ENCODE measurements around the gene GALNT2. TPM values are rescaled to one million over a fixed set of nuclear protein-coding genes. Genes with fewer than 3 reads are reported as not detected.
A peak's percentile ranks its signal among the peaks of the same experiment; 100 is the strongest.

GALNT2 gene
- total and polyA plus RNA-seq, 12 donors = 22.3 to 220 (median 85.7) TPM

DNA sequence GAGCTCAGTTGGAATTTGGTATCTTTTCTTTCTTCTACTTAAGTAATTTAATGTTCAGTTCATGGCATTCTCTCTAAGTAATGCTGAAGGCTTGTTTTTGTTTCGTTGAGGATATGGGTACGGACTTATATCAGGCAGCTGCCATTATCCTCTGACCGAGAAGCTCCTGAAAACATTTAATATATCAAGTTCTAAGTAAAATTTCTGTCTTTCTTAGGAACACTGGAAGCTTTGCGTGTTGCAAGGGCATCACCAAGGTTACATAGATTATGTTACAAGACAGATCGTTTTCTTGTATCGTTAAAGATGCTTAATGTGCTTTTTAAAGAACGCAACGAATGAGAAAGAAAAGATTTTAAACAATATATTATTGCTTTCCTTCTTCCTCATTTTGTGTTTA is 1.0 kb upstream of the GALNT2 start:
- Histone ChIP-seq H3K27ac (peak overlapping the region; percentile 64 to 98 (median 85)), H3K36me3 (replicated peaks in 1 of 2) (no peaks in the 10 kb centered on the region), H3K4me3 (peak overlapping the region in 2 of 4 donors; percentile 27 to 96), H3K9me3 (replicated peaks in 1 of 3) (no peaks in the 10 kb centered on the region), H3K27me3 (no peaks in the 10 kb centered on the region), H3K4me1 (replicated peaks in 1 of 2) (peaks cover 17 to 35% of the 10 kb centered on the region in 2 donors)
- TF ChIP-seq POLR2A (IDR thresholded peaks at IDR 0.05) = no peak
- TF ChIP-seq, protein P1, sequence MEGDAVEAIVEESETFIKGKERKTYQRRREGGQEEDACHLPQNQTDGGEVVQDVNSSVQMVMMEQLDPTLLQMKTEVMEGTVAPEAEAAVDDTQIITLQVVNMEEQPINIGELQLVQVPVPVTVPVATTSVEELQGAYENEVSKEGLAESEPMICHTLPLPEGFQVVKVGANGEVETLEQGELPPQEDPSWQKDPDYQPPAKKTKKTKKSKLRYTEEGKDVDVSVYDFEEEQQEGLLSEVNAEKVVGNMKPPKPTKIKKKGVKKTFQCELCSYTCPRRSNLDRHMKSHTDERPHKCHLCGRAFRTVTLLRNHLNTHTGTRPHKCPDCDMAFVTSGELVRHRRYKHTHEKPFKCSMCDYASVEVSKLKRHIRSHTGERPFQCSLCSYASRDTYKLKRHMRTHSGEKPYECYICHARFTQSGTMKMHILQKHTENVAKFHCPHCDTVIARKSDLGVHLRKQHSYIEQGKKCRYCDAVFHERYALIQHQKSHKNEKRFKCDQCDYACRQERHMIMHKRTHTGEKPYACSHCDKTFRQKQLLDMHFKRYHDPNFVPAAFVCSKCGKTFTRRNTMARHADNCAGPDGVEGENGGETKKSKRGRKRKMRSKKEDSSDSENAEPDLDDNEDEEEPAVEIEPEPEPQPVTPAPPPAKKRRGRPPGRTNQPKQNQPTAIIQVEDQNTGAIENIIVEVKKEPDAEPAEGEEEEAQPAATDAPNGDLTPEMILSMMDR (IDR thresholded peaks at IDR 0.05) = no peak
- intact Hi-C loops (cut with DNase I) = no loop called here
- 7 to 20% (median 13%) methylated on average over 8 of the region's 8 CpGs for WGBS, 4 donors
- peak in 1 of 7 donors; percentile 30 for DNase-seq

DNA sequence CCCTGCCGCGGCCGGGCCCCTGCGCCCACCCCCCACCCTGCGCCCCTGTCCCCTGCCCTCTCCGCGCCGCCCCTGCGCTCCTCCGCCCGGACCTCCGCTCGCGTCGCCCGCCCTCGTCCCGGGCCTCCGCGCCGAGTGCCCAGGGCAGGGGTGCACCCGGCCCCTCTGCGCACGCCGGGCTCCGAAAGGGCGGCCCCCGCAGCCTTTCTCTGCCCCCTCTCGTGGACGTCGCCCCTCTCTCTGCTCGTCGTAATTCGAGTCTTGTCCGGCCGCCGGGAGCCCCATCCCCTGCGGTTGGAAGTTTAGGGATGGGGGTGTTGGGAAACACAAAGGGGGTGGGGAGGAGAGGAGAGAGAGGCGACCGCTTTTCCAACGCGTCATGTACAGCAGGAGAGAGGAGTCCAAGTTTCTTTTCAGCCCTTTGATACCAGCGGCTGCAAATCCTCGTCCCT is 407 bp downstream of the GALNT2 start:
- 0 to 1% (median 0%) methylated on average over 14 to 44 of the region's 44 CpGs for WGBS, 4 donors
- Histone ChIP-seq H3K27ac (peak overlapping the region; percentile 47 to 98 (median 83)), H3K4me3 (peak overlapping the region; percentile 80 to 96 (median 84)), H3K9me3 (replicated peaks in 1 of 3) (no peaks in the 10 kb centered on the region), H3K36me3 (replicated peaks in 1 of 2) (no peaks in the 10 kb centered on the region), H3K27me3 (no peaks in the 10 kb centered on the region), H3K4me1 (replicated peaks in 1 of 2) (peaks cover 18 to 44% of the 10 kb centered on the region in 2 donors)
- no peak for TF ChIP-seq POLR2A (IDR thresholded peaks at IDR 0.05)
- TF ChIP-seq, protein P1 (IDR thresholded peaks at IDR 0.05) = no peak
- intact Hi-C loops (cut with DNase I) = no loop called here
- peak in 6 of 7 donors; percentile 45 to 64 (median 56) for DNase-seq

DNA sequence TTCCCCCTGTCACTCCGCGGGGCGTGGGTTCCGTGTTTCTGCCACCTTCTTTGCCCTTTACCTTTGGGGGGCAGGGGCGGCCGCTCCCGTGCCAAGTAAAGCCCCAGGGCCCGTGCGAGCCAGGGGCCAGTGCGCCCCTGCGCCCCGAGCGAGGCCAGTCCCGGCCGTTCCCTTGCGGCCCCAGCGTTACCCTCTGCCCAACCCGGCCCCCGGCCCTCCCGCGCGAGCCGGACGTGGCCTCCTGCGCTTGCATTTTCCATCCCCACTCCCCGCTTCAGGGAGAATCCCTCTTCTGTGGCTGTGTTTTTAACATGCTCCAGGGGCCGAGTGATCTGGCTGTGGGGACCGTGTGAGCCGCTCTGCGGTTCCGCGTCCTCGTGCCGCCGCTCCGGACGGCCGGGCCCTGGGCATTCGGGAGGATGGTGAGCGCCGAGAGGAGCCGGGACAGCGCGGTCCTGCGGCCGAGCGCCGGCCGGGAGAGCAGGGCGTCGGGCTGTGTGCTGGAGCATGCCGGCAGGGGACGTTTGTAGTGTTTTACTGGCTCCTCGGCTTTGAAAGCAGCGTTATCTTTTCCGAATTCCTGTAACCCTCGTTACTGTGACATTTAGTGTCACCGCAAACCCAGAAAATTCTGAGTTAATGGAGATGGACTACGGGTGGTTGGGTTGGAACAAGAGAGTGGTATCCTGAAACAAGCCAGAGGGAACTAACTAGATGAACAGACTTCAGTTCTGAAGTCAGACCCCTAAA is 1.0 kb downstream of the GALNT2 start:
- H3K4me1 ChIP-seq (replicated peaks in 1 of 2) = peaks cover 20 to 50% of the 10 kb centered on the region in 2 donors
- TF ChIP-seq, protein P1 (IDR thresholded peaks at IDR 0.05) = no peak
- TF ChIP-seq POLR2A (IDR thresholded peaks at IDR 0.05) = peak in 1 of 2 donors; percentile 55
- DNase-seq = peak in 6 of 7 donors; percentile 36 to 65 (median 49)

DNA sequence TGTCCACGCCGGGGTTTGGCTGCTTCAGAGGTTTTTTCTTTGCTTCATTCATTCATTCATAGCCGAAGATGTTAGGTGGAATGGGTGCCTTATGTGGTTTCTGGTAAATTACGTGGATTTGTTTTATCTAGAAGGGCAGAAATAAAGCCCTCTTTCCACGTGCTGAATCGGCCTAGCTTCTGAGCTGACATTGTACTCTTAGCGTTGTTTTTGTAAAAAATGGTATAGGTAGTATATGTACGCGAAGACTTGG is 1.5 kb downstream of the GALNT2 start:
- peak in 1 of 7 donors; percentile 47 for DNase-seq
- H3K9me3 ChIP-seq (replicated peaks in 1 of 3) = no peaks in the 10 kb centered on the region
- WGBS, 4 donors = 17 to 25% (median 20%) methylated on average over 9 of the region's 9 CpGs
- TF ChIP-seq, protein P1 (IDR thresholded peaks at IDR 0.05) = no peak
- no peak for TF ChIP-seq POLR2A (IDR thresholded peaks at IDR 0.05)
- peaks cover 25 to 55% of the 10 kb centered on the region in 2 donors for H3K4me1 ChIP-seq (replicated peaks in 1 of 2)
- no peaks in the 10 kb centered on the region for H3K27me3 ChIP-seq
- intact Hi-C loops (cut with DNase I) = no loop called here
- H3K36me3 ChIP-seq (replicated peaks in 1 of 2) = no peaks in the 10 kb centered on the region
- peak overlapping the region in 3 of 4 donors; percentile 80 to 96 (median 83) for H3K4me3 ChIP-seq
- peak overlapping the region in 3 of 5 donors; percentile 47 to 98 (median 89) for H3K27ac ChIP-seq

More for the DNA sequence above, 1.0 kb downstream of the GALNT2 start:
- H3K9me3 ChIP-seq (replicated peaks in 1 of 3) = no peaks in the 10 kb centered on the region
- intact Hi-C loops (cut with DNase I) = no loop called here
- 0 to 1% (median 0%) methylated on average over 12 to 59 of the region's 59 CpGs for WGBS, 4 donors
- H3K36me3 ChIP-seq (replicated peaks in 1 of 2) = no peaks in the 10 kb centered on the region
- H3K27me3 ChIP-seq = no peaks in the 10 kb centered on the region
- H3K27ac ChIP-seq = peak overlapping the region; percentile 47 to 98 (median 83)
- peak overlapping the region; percentile 80 to 96 (median 84) for H3K4me3 ChIP-seq

All from adrenal gland (tissue), 12 donors.